ENCODE data around the gene WBP2. TPM values are rescaled to one million over a fixed set of nuclear protein-coding genes. Genes with fewer than 3 reads are reported as not detected.

Gene WBP2
- total RNA-seq, 4 donors from 2014 or later: 64.9 to 99.4 (median 76.9) TPM

GRCh38 chr17:75899353-75899752 lies 44.2 kb upstream of the WBP2 start:
- Histone ChIP-seq H3K27ac (no peak overlapping the region), H3K27me3 (no peaks in the 10 kb centered on the region), H3K9me3 (no peaks in the 10 kb centered on the region), H3K36me3 (peaks cover 45% of the 10 kb centered on the region), H3K4me1 (peaks cover 41% of the 10 kb centered on the region), H3K4me3 (no peak overlapping the region)
- 89% methylated on average over 13 of the region's 13 CpGs for WGBS
- DNase-seq (ENCODE audit: low spot score in 2 of 2): no peak
- TF ChIP-seq, protein P1, sequence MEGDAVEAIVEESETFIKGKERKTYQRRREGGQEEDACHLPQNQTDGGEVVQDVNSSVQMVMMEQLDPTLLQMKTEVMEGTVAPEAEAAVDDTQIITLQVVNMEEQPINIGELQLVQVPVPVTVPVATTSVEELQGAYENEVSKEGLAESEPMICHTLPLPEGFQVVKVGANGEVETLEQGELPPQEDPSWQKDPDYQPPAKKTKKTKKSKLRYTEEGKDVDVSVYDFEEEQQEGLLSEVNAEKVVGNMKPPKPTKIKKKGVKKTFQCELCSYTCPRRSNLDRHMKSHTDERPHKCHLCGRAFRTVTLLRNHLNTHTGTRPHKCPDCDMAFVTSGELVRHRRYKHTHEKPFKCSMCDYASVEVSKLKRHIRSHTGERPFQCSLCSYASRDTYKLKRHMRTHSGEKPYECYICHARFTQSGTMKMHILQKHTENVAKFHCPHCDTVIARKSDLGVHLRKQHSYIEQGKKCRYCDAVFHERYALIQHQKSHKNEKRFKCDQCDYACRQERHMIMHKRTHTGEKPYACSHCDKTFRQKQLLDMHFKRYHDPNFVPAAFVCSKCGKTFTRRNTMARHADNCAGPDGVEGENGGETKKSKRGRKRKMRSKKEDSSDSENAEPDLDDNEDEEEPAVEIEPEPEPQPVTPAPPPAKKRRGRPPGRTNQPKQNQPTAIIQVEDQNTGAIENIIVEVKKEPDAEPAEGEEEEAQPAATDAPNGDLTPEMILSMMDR (IDR thresholded peaks at IDR 0.05): no peak
- TF ChIP-seq POLR2A (IDR thresholded peaks at IDR 0.05) (no peak), EP300 (IDR thresholded peaks at IDR 0.05) (no peak), POLR2AphosphoS5 (IDR thresholded peaks at IDR 0.05) (no peak)

- H3K9me3 ChIP-seq: no peaks in the 10 kb centered on the region
- no peaks in the 10 kb centered on the region for H3K27me3 ChIP-seq
- WGBS: 94% methylated on average over 12 of the region's 16 CpGs
- no peak overlapping the region for H3K27ac ChIP-seq
- H3K4me1 ChIP-seq: peaks cover 41% of the 10 kb centered on the region
- TF ChIP-seq, protein P1 (IDR thresholded peaks at IDR 0.05): no peak
- TF ChIP-seq EP300 (IDR thresholded peaks at IDR 0.05) (no peak), POLR2AphosphoS5 (IDR thresholded peaks at IDR 0.05) (no peak), POLR2A (IDR thresholded peaks at IDR 0.05) (no peak)
- DNase-seq (ENCODE audit: low spot score in 2 of 2): no peak
- peaks cover 45% of the 10 kb centered on the region for H3K36me3 ChIP-seq
- no peak overlapping the region for H3K4me3 ChIP-seq
These were observed 43.7 kb upstream of the WBP2 start for GRCh38 chr17:75898791-75899190.

- H3K27me3 ChIP-seq: no peaks in the 10 kb centered on the region
- H3K36me3 ChIP-seq: peaks cover 45% of the 10 kb centered on the region
- no peak overlapping the region for H3K4me3 ChIP-seq
- H3K9me3 ChIP-seq: no peaks in the 10 kb centered on the region
- TF ChIP-seq POLR2A (IDR thresholded peaks at IDR 0.05) (no peak), POLR2AphosphoS5 (IDR thresholded peaks at IDR 0.05) (no peak), EP300 (IDR thresholded peaks at IDR 0.05) (no peak)
- TF ChIP-seq, protein P1 (IDR thresholded peaks at IDR 0.05): no peak
- WGBS: 71% methylated on average over 8 of the region's 8 CpGs
- DNase-seq (ENCODE audit: low spot score in 2 of 2): no peak
- peaks cover 43% of the 10 kb centered on the region for H3K4me1 ChIP-seq
- H3K27ac ChIP-seq: no peak overlapping the region
These were observed 42.9 kb upstream of the WBP2 start for GRCh38 chr17:75898065-75898464.

- no peak for TF ChIP-seq EP300 (IDR thresholded peaks at IDR 0.05)
- TF ChIP-seq POLR2AphosphoS5 (IDR thresholded peaks at IDR 0.05): no peak
- TF ChIP-seq, protein P1 (IDR thresholded peaks at IDR 0.05): no peak
- no peak for TF ChIP-seq POLR2A (IDR thresholded peaks at IDR 0.05)
- Histone ChIP-seq H3K4me1 (peaks cover 43% of the 10 kb centered on the region), H3K4me3 (peak overlapping the region; percentile 58), H3K9me3 (no peaks in the 10 kb centered on the region), H3K27ac (peak overlapping the region; percentile 88), H3K36me3 (peaks cover 48% of the 10 kb centered on the region), H3K27me3 (no peaks in the 10 kb centered on the region)
- WGBS: 54% methylated on average over 19 of the region's 37 CpGs
- DNase-seq (ENCODE audit: low spot score in 2 of 2): no peak
These were observed 42.3 kb upstream of the WBP2 start for GRCh38 chr17:75897160-75898019.

- Histone ChIP-seq H3K27me3 (no peaks in the 10 kb centered on the region), H3K4me3 (peak within 1 kb of the TSS; percentile 58), H3K36me3 (peaks cover 48% of the 10 kb centered on the region), H3K4me1 (peaks cover 43% of the 10 kb centered on the region), H3K27ac (peak within 1 kb of the TSS; percentile 88), H3K9me3 (no peaks in the 10 kb centered on the region)
- 0% methylated on average over 8 of the region's 102 CpGs for WGBS
- peak in 1 of 2 donors; percentile 17 for TF ChIP-seq POLR2A (IDR thresholded peaks at IDR 0.05)
- peak in 2 of 3 donors; percentile 13 to 73 for TF ChIP-seq POLR2AphosphoS5 (IDR thresholded peaks at IDR 0.05)
- no peak for TF ChIP-seq EP300 (IDR thresholded peaks at IDR 0.05)
- TF ChIP-seq, protein P1 (IDR thresholded peaks at IDR 0.05): peak; percentile 13 to 49
- peak; percentile 93 for DNase-seq (ENCODE audit: low spot score in 2 of 2)
These were observed 41.5 kb upstream of the WBP2 start, which contains the start of gene TRIM65 for GRCh38 chr17:75896415-75897159. TSS of gene TRIM65 (minus strand) at chr17:75896951. CDS start at chr17:75896937, 14 bp downstream.

All from suprapubic skin (tissue), 4 donors.